GM19324 (cell line): ENCODE results near the gene CUX1.

Source experiments
- ATAC-seq: cut with Tn5 transposase; IDR thresholded peaks from one replicate; pipeline ENCODE4 v1.9.1; 2021; ENCODE audit warnings: mild to moderate bottlenecking, moderate library complexity; ENCODE audit not compliant: unreplicated experiment, low FRiP score

Gene CUX1

DNA sequence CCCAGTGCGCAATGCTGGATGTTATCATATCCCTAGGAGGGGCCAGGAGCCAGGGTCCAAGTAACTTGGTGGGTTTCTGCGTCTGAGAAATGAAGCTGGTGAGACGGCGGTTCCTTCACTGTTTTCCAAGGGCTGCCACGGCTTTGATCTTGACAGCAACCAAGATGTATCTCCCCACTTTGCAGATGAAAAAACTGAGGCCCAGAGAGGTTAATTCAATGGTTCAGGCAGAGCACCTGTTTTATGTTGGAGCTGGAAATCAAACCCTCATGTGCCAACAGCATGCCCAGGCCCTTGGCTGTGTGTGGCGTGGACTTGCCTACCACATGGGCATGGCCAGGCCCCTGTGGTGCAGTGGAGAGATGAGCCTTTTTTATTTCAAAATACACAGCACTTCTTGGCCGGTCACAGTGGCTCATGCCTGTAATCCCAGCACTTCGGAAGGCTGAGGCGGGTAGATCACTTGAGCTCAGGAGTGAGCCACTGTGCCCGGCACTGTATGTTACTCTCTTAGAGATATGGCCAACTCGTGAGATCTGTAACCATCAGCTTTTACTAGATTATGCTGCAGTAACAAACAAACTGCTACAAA, 244.0 kb downstream of the CUX1 start:
- no peak for ATAC-seq

DNA sequence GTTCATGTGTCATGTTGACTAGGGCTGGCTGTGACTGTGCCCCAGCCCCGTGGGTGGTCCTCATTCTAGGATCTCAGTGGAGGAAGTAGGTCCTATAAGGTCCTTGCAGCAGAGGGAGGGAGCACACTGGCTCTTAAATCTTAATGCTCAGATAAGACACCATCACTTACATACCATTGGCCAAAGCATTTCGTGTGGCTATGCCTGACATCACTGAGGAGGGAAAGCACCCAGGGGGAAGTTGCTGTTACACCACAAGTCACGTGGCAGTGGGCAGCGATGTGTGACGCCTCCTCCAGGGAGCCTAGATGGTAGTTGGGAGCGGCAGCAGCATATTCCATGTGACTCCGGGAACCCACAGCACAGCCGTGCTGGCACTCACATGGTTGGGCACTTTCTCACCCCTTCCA, 244.6 kb downstream of the CUX1 start:
- ATAC-seq: no peak

DNA sequence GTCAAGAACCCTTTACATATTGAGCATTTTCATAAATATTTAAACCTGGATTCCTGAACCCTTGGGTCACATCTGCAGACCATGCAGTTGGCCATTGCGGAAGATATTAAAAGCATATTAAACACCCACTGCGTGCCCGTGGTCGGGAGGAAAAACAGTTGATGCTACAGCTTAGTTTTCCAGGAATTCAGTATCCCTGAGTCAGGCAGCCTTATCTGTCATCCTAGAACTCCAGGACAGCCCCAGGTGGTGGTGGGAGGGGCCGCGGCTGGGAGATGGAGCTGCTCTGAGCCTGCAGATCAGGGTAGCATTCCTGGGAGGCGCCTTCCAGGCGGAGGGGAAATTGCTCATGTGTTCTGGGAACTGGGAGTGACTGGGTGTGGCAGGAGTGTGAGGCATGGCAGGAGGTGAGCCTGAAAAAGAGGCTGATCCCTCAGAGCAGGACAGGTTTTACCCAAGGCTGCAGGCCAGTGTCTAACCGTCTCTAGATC, 246.3 kb downstream of the CUX1 start:
- ATAC-seq: no peak

DNA sequence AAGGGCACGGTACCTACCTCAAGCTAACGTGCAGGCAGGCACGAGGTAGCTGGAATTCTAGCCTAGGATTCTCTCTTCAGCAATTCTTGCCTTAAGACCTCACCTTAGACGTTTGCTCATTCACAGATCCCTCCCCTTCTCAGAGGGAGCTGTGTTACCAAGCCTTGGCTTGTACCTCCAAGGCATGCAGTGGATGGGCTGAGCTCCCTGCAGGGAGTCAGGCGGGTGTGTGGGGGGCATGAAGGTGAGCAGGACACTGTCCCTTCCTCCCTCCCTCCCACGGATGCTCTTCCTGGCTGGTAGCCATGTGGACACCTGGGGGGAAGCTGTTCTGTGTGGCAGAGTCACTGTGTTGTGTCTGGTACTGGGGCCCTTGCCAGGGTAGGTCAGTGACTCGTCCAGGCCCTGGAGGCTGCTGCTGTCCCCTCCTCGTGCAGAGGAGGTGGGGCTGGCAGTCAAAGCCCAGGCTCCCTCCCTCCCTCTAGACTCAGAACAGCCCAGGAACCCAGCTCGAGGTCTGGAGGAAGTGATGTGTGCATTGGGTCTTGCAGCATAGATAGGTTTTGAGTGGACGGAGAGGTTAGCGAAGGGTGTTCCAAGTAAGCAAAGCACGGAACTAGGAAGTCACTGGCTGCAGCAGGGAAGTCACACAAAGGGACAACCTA, 247.1 kb downstream of the CUX1 start:
- no peak for ATAC-seq

GRCh38 chr7:102065226-102065625, 247.8 kb downstream of the CUX1 start:
- ATAC-seq: no peak

GRCh38 chr7:102066476-102066875, 249.1 kb downstream of the CUX1 start:
- no peak for ATAC-seq

- no peak for ATAC-seq
Measured at GRCh38 chr7:102068846-102069245, 251.4 kb downstream of the CUX1 start.

- no peak for ATAC-seq
Measured at GRCh38 chr7:102069931-102070629, 252.7 kb downstream of the CUX1 start.

DNA sequence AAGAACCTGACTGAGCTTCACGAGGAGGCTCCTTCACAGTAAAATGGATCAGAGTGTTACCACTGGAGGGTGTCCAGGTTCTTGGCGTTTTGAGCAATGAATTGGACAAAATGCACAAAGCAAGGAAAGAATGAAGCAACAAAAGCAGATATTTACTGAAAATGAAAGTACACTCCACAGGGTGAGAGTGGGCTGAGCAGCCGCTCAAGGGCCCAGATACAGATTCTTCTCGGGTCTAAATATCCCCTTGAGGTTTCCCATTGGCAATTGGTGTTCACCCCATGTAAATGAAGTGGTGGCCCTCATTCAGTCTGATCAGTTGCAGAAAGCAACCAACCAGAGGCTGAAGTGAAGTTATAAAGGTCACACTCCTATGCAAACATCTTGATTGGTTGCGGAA, 254.6 kb downstream of the CUX1 start:
- ATAC-seq: no peak

- ATAC-seq: no peak
Measured at GRCh38 chr7:102072636-102073209, 255.3 kb downstream of the CUX1 start.

DNA sequence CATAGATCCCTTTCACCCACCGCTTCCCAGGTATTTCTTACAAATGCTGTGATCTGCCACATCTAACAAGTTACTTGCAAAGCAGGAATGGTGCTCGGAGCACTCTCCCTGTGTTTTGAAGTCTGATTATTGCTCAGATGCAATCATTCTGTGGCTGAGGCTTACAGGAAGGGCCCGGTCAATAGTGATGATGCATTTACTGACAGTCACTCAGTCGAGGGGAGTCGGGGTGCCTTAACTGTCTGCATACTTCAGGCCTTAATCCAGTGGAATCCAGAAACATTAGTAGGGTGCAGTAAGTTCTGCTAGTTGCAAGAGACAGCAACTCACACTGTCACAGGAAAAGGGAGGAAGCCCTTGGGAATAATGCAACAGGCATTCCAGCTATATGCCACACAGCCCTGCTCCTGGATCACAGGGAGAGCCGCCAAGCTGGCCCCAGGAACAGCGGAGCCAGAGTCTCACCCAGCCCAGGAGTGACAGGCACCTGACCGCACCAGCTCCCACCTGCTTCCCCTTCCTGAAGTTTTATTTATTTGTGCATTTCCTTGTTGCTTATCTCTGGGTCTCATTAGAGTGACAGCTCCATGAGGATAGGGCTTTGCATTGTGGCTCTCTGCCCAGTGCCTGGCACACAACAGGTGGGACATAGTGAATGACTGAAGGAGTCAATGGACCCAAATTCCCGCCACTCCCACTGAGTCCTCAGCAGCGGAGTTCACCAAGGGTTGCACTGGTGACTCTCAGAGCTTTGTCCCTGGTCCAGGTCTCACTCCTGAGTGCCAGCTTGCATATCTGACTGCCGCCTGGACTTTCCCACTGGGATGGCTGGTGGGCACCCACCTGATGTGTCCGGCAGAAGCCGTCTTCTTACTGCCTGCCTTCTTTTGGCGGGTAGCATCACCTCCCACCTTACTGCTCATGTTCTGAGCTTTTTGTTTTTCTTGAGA, 256.8 kb downstream of the CUX1 start:
- ATAC-seq: no peak

DNA sequence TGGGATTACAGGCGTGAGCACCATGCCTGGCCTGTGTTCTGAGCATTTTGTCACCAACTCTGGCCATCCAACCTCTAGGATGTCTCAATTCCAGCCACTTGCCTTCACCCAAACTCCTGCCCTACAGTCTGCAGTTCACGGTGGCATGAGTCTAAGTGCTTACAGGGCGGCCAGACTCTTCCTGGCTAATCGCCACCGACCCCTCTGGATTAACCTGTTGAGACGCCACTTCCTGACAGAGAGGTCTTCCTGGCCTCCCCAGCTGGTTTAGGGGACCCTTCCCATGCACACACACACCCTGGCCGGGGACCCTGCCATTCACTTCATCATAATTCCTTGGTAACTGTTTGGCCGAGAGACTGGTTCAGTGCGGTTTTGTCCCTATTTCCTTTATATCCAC, 257.7 kb downstream of the CUX1 start:
- no peak for ATAC-seq

DNA sequence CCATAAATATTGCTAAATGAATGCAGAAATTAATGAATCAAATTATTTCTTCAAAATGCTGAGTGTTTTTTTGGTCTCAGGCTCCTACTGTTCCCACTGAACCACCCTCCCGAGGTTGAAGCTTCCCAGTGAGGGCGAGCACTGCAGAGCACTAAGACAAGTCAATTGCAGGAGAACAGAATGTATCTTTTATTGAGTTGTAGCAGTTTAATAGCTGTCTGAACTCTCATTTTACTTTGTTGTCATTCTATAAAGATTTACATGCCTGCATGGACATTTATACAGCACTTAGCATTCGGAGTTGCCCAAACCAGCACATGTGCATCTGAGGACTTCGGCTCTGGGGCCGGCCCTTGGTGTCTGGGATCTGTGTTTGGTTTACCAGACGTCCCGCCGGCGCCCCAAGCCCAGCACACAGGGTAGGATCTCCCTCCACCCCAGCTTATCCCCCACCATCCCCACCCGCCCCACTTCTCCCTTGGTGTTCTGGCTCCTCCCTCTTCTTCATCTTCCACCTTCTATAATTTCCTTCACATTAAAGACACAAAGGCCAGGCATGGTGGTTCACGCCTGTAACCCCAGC, 258.2 kb downstream of the CUX1 start:
- ATAC-seq: no peak

- no peak for ATAC-seq
Measured at GRCh38 chr7:102077081-102077480, 259.7 kb downstream of the CUX1 start.

GRCh38 chr7:102079140-102080018, 262.0 kb downstream of the CUX1 start:
- no peak for ATAC-seq

DNA sequence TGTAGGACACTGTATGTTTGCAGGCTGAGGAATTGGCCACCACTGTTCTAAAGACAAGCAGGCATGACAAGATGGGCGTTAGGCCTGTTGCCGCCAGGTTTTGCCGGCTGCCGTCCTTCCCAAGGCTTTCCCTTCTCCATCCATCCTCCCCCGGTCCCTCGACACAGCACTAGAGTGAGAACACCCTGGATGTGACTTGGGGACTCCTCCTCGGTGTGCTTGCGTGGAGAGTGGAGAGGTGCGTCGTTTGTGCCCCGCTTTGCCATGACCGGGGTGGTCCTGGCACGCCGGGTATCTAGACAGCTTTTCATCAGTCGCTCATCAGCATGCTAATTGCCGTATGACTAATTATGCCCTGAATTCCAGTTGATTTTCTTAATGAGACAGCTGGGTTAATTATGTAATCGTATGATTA, 262.6 kb downstream of the CUX1 start:
- no peak for ATAC-seq

DNA sequence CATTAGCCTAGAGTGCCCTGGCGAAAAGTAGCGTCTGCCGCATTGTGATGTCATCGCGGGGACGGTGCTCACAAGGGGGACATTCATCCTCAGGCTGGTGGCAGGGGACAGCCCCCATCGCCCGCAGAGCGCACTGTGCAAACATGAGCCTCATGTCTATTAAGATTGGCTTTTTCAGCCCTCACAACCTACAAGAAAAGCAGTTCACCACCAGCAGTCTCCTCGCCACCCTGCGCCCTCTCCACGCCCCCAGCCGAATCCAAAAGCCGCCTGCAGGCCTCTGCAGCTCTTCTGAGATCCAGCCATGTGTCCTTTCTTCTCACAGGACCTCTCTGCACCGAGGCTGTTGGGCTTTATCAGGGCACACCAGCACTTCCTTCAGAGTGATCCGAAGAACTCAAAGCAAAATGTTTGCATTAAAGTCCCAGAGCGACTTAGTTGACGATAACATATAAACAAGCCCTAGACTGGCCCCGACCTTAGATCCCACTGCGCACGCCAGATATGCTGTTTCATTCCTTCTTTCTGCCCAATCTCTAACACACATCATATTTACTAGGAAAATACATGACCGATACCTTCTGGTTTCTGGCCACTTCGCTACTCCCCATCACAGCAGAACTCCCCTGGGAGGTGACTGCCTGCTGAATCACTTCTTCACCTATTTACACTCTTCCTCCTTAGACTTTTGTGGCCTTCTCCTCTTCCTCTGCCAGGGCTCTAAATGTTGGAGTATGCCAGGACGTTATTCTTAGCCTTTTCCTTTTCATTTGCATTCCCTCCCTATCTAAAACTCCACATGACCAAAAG, 263.2 kb downstream of the CUX1 start:
- ATAC-seq: no peak

DNA sequence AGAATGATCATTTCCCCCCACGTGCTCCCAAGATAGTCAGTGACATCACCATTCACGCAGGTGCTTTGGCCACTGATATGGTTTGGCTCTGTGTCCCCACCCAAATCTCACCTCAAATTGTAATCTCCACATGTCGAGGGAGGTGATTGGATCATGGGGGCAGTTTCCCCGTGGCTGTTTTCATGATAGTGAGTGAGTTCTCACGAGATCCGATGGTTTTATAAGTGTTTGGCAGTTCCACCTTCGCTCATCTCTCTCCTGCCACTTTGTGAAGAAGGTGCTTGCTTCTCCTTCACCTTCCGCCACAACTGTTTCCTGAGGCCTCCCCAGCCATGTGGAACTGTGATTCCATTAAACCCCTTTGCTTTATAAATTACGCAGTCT, 263.8 kb downstream of the CUX1 start:
- ATAC-seq: no peak
